Fibroblast of lung (primary cell): ENCODE results near the gene ODAD3.

Experiments
- EZH2 ChIP-seq: IDR thresholded peaks from 2 replicates; pipeline ENCODE4 v1.5.1; 2012; ENCODE audit warnings: low read length, control low read depth, mild to moderate bottlenecking; ENCODE audit errors: missing control alignments
- TF ChIP-seq, protein P1 (sequence below), 2 donors: IDR thresholded peaks in 1 of 2; conservative IDR thresholded peaks in 1 of 2; 1 replicate in 1 of 2; 2 replicates in 1 of 2; pipeline ENCODE4 v1.5.1; 2011 to 2012; ENCODE audit warnings: low read length in 2 of 2, control low read depth in 1 of 2, inconsistent platforms in 1 of 2, low read depth in 1 of 2, mild to moderate bottlenecking in 1 of 2

DNA sequence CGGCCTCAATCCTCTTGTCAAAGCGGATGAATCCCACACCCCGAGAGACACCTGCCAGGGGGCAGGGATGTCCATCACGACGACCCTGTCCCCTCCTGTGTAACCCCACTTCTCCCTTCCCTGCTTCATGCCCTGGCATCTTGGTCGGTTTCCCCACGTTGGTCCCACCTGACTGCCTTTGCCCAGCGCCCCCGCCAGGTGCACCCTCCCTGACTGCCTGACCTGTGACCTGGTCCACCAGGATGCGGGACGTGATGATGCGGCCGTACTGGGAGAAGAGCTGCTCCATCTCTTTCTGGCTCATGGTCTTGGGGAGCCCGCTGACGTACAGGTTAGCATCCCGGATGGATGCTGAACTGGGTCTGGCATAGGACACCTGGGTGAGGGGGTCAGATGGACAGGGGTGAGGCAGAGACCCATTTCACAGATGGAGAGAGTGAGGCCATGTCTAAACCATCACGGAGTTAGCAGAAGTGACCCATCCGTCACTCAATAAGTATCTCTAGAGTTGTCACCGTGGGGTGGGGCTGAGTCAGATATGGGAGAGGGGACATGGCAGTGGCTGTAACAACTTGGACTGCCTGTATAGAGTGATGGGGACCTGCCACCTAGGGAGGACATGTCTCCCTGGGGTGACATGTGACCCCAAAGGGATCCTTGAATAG, 23.4 kb upstream of the ODAD3 start:
- TF ChIP-seq, protein P1, sequence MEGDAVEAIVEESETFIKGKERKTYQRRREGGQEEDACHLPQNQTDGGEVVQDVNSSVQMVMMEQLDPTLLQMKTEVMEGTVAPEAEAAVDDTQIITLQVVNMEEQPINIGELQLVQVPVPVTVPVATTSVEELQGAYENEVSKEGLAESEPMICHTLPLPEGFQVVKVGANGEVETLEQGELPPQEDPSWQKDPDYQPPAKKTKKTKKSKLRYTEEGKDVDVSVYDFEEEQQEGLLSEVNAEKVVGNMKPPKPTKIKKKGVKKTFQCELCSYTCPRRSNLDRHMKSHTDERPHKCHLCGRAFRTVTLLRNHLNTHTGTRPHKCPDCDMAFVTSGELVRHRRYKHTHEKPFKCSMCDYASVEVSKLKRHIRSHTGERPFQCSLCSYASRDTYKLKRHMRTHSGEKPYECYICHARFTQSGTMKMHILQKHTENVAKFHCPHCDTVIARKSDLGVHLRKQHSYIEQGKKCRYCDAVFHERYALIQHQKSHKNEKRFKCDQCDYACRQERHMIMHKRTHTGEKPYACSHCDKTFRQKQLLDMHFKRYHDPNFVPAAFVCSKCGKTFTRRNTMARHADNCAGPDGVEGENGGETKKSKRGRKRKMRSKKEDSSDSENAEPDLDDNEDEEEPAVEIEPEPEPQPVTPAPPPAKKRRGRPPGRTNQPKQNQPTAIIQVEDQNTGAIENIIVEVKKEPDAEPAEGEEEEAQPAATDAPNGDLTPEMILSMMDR (conservative IDR thresholded peaks at IDR 0.05 in 1 of 2, IDR thresholded peaks at IDR 0.05 in 1 of 2; ENCODE audit: low read depth in 1 of 2, low read length in 2 of 2): no peak
- TF ChIP-seq EZH2: no peak
